Stimulated activated naive CD8-positive, alpha-beta T cell treated with anti-CD3 and anti-CD28 coated beads, Interleukin-15, Interleukin-2, amounts not matched to agents 100 ng/mL and 50 ng/mL, for 24 hours (primary cell): ENCODE measurements around the gene ZMYM3.

Experiments
- H3K27ac Mint-ChIP-seq: one replicate; pipeline ENCODE4 v1.8.0; 2021; ENCODE audit warnings: mild to moderate bottlenecking, mixed read lengths
- H3K27me3 Mint-ChIP-seq: one replicate; pipeline ENCODE4 v1.8.0; 2021; ENCODE audit warnings: mixed read lengths
- H3K36me3 Mint-ChIP-seq: one replicate; pipeline ENCODE4 v1.8.0; 2021; ENCODE audit warnings: low read depth, mixed read lengths
- H3K4me1 Mint-ChIP-seq: one replicate; pipeline ENCODE4 v1.8.0; 2021; ENCODE audit warnings: low read depth, mixed read lengths
- H3K4me3 Mint-ChIP-seq: one replicate; pipeline ENCODE4 v1.8.0; 2021; ENCODE audit warnings: mild to moderate bottlenecking, mixed read lengths
- H3K9me3 Mint-ChIP-seq: one replicate; pipeline ENCODE4 v1.8.0; 2021; ENCODE audit warnings: mixed read lengths

Gene ZMYM3

GRCh38 chrX:71199252-71200008 lies 54.5 kb downstream of the ZMYM3 start:
- no peaks in the 10 kb centered on the region for H3K27me3 Mint-ChIP-seq
- H3K27ac Mint-ChIP-seq: peak overlapping the region; percentile 12
- no peaks in the 10 kb centered on the region for H3K9me3 Mint-ChIP-seq
- peaks cover 20% of the 10 kb centered on the region for H3K4me1 Mint-ChIP-seq
- no peak overlapping the region for H3K4me3 Mint-ChIP-seq
- peaks cover 9% of the 10 kb centered on the region for H3K36me3 Mint-ChIP-seq

- Mint-ChIP-seq H3K27ac (peak overlapping the region; percentile 93), H3K36me3 (peaks cover 9% of the 10 kb centered on the region), H3K27me3 (no peaks in the 10 kb centered on the region), H3K4me3 (peak overlapping the region; percentile 94), H3K4me1 (peaks cover 26% of the 10 kb centered on the region), H3K9me3 (no peaks in the 10 kb centered on the region)
These were observed 55.9 kb downstream of the ZMYM3 start for GRCh38 chrX:71198066-71198465.

GRCh38 chrX:71195964-71196649 lies 57.8 kb downstream of the ZMYM3 start:
- peak overlapping the region; percentile 95 for H3K27ac Mint-ChIP-seq
- H3K27me3 Mint-ChIP-seq: no peaks in the 10 kb centered on the region
- peaks cover 9% of the 10 kb centered on the region for H3K36me3 Mint-ChIP-seq
- peak overlapping the region; percentile 94 for H3K4me3 Mint-ChIP-seq
- peaks cover 34% of the 10 kb centered on the region for H3K4me1 Mint-ChIP-seq
- H3K9me3 Mint-ChIP-seq: no peaks in the 10 kb centered on the region

GRCh38 chrX:71191248-71191647 lies 62.7 kb downstream of the ZMYM3 start:
- H3K4me3 Mint-ChIP-seq: no peak overlapping the region
- peaks cover 31% of the 10 kb centered on the region for H3K4me1 Mint-ChIP-seq

More at GRCh38 chrX:71191248-71191647, 62.7 kb downstream of the ZMYM3 start:
- Mint-ChIP-seq H3K27me3 (no peaks in the 10 kb centered on the region), H3K36me3 (peaks cover 14% of the 10 kb centered on the region), H3K9me3 (no peaks in the 10 kb centered on the region), H3K27ac (peak overlapping the region; percentile 72)
